SK-N-SH (cell line): ENCODE data around the gene MAPK8IP1. TPM values are rescaled to one million over a fixed set of nuclear protein-coding genes. Genes with fewer than 3 reads are reported as not detected.

Experiments used
- CTCF ChIA-PET: fragments of 300-600, 350-600 bp; formaldehyde crosslinking; extraction: SDS; loops from one replicate; lab custom pipeline; 2021; lab: Yijun Ruan, JAX
- POLR2A ChIA-PET: fragments of 350-600 bp; sonication (Branson Sonifier 250); formaldehyde crosslinking; extraction: SDS; loops from one replicate; lab custom pipeline; 2020; ENCODE audit warnings: antibody characterized with exemption, inconsistent platforms; lab: Yijun Ruan, JAX
- DNase-seq: peaks from one replicate; pipeline ENCODE4 v3.0.0; 2012
- H2AFZ ChIP-seq: fragments of 200-600 bp; sonication (generic); 2 replicates; pipeline ENCODE4 v1.8.1; 2016; ENCODE audit warnings: antibody characterized with exemption, mild to moderate bottlenecking, low read depth
- H3F3A ChIP-seq: fragments of 200-600 bp; sonication (generic); replicated peaks from 2 replicates; pipeline ENCODE3; 2016; ENCODE audit warnings: antibody characterized with exemption, mild to moderate bottlenecking; ENCODE audit not compliant: insufficient read depth
- H3K27ac ChIP-seq, 2 experiments: fragments of 200-500 bp in 1 of 2; fragments of 200-600 bp in 1 of 2; sonication (Bioruptor generic) in 1 of 2; sonication (generic), shearing (Covaris generic) in 1 of 2; 2 replicates each; pipeline versions ENCODE4 v1.5.1 to v1.6.1; 2014 to 2016; ENCODE audit warnings: low read depth in 2 of 2, inconsistent platforms in 1 of 2, low read length in 1 of 2, mild to moderate bottlenecking in 1 of 2, mixed read lengths in 1 of 2
- H3K27me3 ChIP-seq: fragments of 200-600 bp; sonication (generic), shearing (Covaris generic); 2 replicates; pipeline ENCODE4 v1.6.1; 2016; ENCODE audit warnings: mixed run types; ENCODE audit not compliant: insufficient read depth
- H3K36me3 ChIP-seq, 2 experiments: fragments of 200-500 bp in 1 of 2; fragments of 200-600 bp in 1 of 2; sonication (Bioruptor generic) in 1 of 2; sonication (generic) in 1 of 2; replicated peaks in 1 of 2; 2 replicates each; pipeline versions ENCODE3 to v1.5.1; 2014 to 2016; ENCODE audit warnings: low read length in 1 of 2, mild to moderate bottlenecking in 1 of 2; ENCODE audit not compliant: insufficient read depth in 2 of 2, control insufficient read depth in 1 of 2
- H3K4me1 ChIP-seq, 2 experiments: fragments of 200-500 bp in 1 of 2; fragments of 200-600 bp in 1 of 2; sonication (Bioruptor generic) in 1 of 2; sonication (generic), shearing (Covaris generic) in 1 of 2; 2 replicates each; pipeline versions ENCODE4 v1.5.1 to v1.6.1; 2014 to 2016; ENCODE audit warnings: low read depth in 1 of 2, low read length in 1 of 2, mixed run types in 1 of 2; ENCODE audit not compliant: insufficient read depth in 2 of 2, control insufficient read depth in 1 of 2
- H3K4me2 ChIP-seq: fragments of 200-600 bp; sonication (generic), shearing (Covaris generic); 2 replicates; pipeline ENCODE4 v1.6.1; 2017; ENCODE audit warnings: mixed run types
- H3K4me3 ChIP-seq, 2 experiments: fragments of 200-500 bp in 1 of 2; fragments of 200-600 bp in 1 of 2; sonication (Bioruptor generic) in 1 of 2; sonication (generic), shearing (Covaris generic) in 1 of 2; 2 replicates each; pipeline versions ENCODE4 v1.5.1 to v1.8.1; 2014 to 2016; ENCODE audit warnings: low read depth in 2 of 2, inconsistent platforms in 1 of 2, low read length in 1 of 2, mild to moderate bottlenecking in 1 of 2, mixed read lengths in 1 of 2, moderate library complexity in 1 of 2
- H3K79me2 ChIP-seq: fragments of 200-600 bp; sonication (generic); 2 replicates; pipeline ENCODE4 v1.8.1; 2017; ENCODE audit warnings: mild to moderate bottlenecking; ENCODE audit not compliant: insufficient read depth
- H3K9ac ChIP-seq: fragments of 200-600 bp; sonication (generic); 2 replicates; pipeline ENCODE4 v1.6.1; 2017; ENCODE audit warnings: mixed run types
- H3K9me2 ChIP-seq: fragments of 200-600 bp; sonication (generic); 2 replicates; pipeline ENCODE4 v1.6.1; 2017; ENCODE audit warnings: mixed run types
- H3K9me3 ChIP-seq: fragments of 200-600 bp; sonication (generic); 2 replicates; pipeline ENCODE4 v1.6.1; 2017; ENCODE audit warnings: mixed run types, mild to moderate bottlenecking, moderate library complexity
- H4K20me1 ChIP-seq: fragments of 200-600 bp; sonication (generic); 2 replicates; pipeline ENCODE4 v1.6.1; 2017; ENCODE audit warnings: mild to moderate bottlenecking, mixed run types; ENCODE audit not compliant: insufficient read depth
- ELF1 ChIP-seq: IDR thresholded peaks from 2 replicates; pipeline ENCODE4 v1.4.0; 2012
- FOSL2 ChIP-seq: IDR thresholded peaks from 2 replicates; pipeline ENCODE4 v1.4.0; 2012; ENCODE audit warnings: low read depth, mild to moderate bottlenecking, moderate library complexity, borderline replicate concordance
- FOXJ3 ChIP-seq: sonication (generic); formaldehyde crosslinking; IDR thresholded peaks from 2 replicates; pipeline ENCODE4 v1.5.1; 2020; ENCODE audit warnings: mild to moderate bottlenecking, missing genetic modification reagents
- FOXM1 ChIP-seq: IDR thresholded peaks from 2 replicates; pipeline ENCODE4 v1.4.0; 2012; ENCODE audit warnings: low read depth, mild to moderate bottlenecking
- GABPA ChIP-seq: IDR thresholded peaks from 2 replicates; pipeline ENCODE4 v1.4.0; 2012; ENCODE audit warnings: low read depth, mild to moderate bottlenecking
- GATA2 ChIP-seq: sonication (generic); formaldehyde crosslinking; IDR thresholded peaks from 2 replicates; pipeline ENCODE4 v1.5.0; 2020; ENCODE audit warnings: mild to moderate bottlenecking, missing genetic modification reagents
- MEF2A ChIP-seq: IDR thresholded peaks from 2 replicates; pipeline ENCODE4 v1.4.0; 2012; ENCODE audit warnings: low read depth, borderline replicate concordance
- NFIC ChIP-seq: IDR thresholded peaks from 2 replicates; pipeline ENCODE4 v1.4.0; 2012; ENCODE audit warnings: borderline replicate concordance
- RAD21 ChIP-seq: IDR thresholded peaks from 2 replicates; pipeline ENCODE4 v1.6.1; 2012; ENCODE audit warnings: mild to moderate bottlenecking, low read length
- RCOR1 ChIP-seq: fragments of 150-350 bp; IDR thresholded peaks from 2 replicates; pipeline ENCODE4 v1.6.1; 2017; ENCODE audit warnings: antibody characterized with exemption, low read length
- RFX5 ChIP-seq: IDR thresholded peaks from 2 replicates; pipeline ENCODE4 v1.6.1; 2012; ENCODE audit warnings: mild to moderate bottlenecking, improper control_type of control experiment, low read length
- SIN3A ChIP-seq: IDR thresholded peaks from 2 replicates; pipeline ENCODE4 v1.6.1; 2012; ENCODE audit warnings: low read depth, mild to moderate bottlenecking, low read length, moderate library complexity, borderline replicate concordance
- TAF1 ChIP-seq: IDR thresholded peaks from 2 replicates; pipeline ENCODE4 v1.6.1; 2012; ENCODE audit warnings: low read depth, mild to moderate bottlenecking, low read length, moderate library complexity, borderline replicate concordance
- WGBS: methylation state at CpG from one replicate; pipeline ENCODE4 v1.1.6; 2017; ENCODE audit warnings: low lambda C conversion rate; 5-methylcytosine and 5-hydroxymethylcytosine counted together
- polyA plus RNA-seq, 3 experiments: library from polyadenylated mRNA; depleted of rRNA; stranded (reverse); fragments of >200 nt; gene quantifications; 2 replicates each; pipeline ENCODE4 v1.2.3, GENCODE V29; 2012
- TF ChIP-seq, protein P1 (sequence below): IDR thresholded peaks from 2 replicates; pipeline ENCODE4 v1.4.0; 2012; ENCODE audit warnings: low read depth, borderline replicate concordance
- TF ChIP-seq, protein P2 (sequence below): IDR thresholded peaks from 2 replicates; pipeline ENCODE4 v1.4.0; 2012; ENCODE audit warnings: low read depth
- TF ChIP-seq, protein P3 (sequence below): IDR thresholded peaks from 2 replicates; pipeline ENCODE4; 2012
- TF ChIP-seq, protein P4 (sequence below): IDR thresholded peaks from 2 replicates; pipeline ENCODE4 v1.4.0; 2012; ENCODE audit warnings: low read depth, borderline replicate concordance

Gene MAPK8IP1
- polyA plus RNA-seq, 1 of the 3 experiments (the other 2 are of a cell fraction), result 12.5 TPM

DNA sequence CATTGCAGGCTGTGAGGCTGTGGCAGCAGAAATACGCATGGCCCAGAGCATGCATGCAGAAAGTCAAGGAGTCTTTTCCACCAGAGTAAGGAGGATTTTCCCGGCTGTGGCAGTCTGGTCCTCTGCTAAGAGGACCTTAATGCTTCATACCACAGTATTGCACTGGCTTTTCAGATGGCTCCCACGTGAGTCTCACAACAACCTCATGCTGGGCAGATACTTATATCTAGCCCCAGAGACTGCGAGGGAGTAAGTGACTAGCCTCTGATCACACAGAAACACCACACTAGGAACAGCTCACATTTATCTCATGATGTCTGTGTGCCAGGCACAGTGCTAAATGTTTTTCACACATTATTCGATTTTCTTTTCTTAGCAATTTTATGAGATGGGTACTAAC, 30.1 kb upstream of the MAPK8IP1 start:
- peaks cover 15% of the 10 kb centered on the region for H3F3A ChIP-seq
- H3K9me2 ChIP-seq, result no peaks in the 10 kb centered on the region
- H3K4me1 ChIP-seq, result peaks cover 43 to 54% of the 10 kb centered on the region in 2 experiments
- no peak for DNase-seq
- no peak overlapping the region for H3K4me2 ChIP-seq
- no peaks in the 10 kb centered on the region for H3K27me3 ChIP-seq
- peaks cover 48% of the 10 kb centered on the region for H3K79me2 ChIP-seq
- peaks cover 39% of the 10 kb centered on the region for H4K20me1 ChIP-seq
- TF ChIP-seq, protein P1, sequence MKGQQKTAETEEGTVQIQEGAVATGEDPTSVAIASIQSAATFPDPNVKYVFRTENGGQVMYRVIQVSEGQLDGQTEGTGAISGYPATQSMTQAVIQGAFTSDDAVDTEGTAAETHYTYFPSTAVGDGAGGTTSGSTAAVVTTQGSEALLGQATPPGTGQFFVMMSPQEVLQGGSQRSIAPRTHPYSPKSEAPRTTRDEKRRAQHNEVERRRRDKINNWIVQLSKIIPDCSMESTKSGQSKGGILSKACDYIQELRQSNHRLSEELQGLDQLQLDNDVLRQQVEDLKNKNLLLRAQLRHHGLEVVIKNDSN, result no peak
- TF ChIP-seq, protein P2, sequence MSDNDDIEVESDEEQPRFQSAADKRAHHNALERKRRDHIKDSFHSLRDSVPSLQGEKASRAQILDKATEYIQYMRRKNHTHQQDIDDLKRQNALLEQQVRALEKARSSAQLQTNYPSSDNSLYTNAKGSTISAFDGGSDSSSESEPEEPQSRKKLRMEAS, result no peak
- no peak for TF ChIP-seq ELF1
- no peak for TF ChIP-seq RAD21
- no peak for TF ChIP-seq FOXJ3 (CRISPR knock-in tag)
- TF ChIP-seq, protein P3, sequence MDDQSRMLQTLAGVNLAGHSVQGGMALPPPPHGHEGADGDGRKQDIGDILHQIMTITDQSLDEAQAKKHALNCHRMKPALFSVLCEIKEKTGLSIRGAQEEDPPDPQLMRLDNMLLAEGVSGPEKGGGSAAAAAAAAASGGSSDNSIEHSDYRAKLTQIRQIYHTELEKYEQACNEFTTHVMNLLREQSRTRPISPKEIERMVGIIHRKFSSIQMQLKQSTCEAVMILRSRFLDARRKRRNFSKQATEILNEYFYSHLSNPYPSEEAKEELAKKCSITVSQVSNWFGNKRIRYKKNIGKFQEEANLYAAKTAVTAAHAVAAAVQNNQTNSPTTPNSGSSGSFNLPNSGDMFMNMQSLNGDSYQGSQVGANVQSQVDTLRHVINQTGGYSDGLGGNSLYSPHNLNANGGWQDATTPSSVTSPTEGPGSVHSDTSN, result no peak
- no peak for TF ChIP-seq GABPA
- no peak for TF ChIP-seq NFIC
- TF ChIP-seq FOSL2, result no peak
- no peak for TF ChIP-seq GATA2
- TF ChIP-seq, protein P4, sequence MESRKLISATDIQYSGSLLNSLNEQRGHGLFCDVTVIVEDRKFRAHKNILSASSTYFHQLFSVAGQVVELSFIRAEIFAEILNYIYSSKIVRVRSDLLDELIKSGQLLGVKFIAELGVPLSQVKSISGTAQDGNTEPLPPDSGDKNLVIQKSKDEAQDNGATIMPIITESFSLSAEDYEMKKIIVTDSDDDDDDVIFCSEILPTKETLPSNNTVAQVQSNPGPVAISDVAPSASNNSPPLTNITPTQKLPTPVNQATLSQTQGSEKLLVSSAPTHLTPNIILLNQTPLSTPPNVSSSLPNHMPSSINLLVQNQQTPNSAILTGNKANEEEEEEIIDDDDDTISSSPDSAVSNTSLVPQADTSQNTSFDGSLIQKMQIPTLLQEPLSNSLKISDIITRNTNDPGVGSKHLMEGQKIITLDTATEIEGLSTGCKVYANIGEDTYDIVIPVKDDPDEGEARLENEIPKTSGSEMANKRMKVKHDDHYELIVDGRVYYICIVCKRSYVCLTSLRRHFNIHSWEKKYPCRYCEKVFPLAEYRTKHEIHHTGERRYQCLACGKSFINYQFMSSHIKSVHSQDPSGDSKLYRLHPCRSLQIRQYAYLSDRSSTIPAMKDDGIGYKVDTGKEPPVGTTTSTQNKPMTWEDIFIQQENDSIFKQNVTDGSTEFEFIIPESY, result no peak
- no peak for TF ChIP-seq SIN3A
- no peak for TF ChIP-seq MEF2A
- TF ChIP-seq RCOR1, result no peak
- TF ChIP-seq RFX5, result no peak
- no peak for TF ChIP-seq FOXM1
- TF ChIP-seq TAF1, result no peak
- H2AFZ ChIP-seq, result no peak overlapping the region
- H3K9ac ChIP-seq, result no peak overlapping the region
- peaks cover 6% of the 10 kb centered on the region in 2 experiments for H3K36me3 ChIP-seq
- no peaks in the 10 kb centered on the region for H3K9me3 ChIP-seq
- ChIA-PET CTCF (interaction anchor here (0.9 to 3.8 kb wide), 3 partner anchors 12 to 109 kb away, joined by 4 to 19 read pairs (median 19); no protein-coding TSS in a partner anchor), POLR2A (no interaction called here)
- WGBS, result 80% methylated on average over 5 of the region's 5 CpGs
- peak overlapping the region; percentile 48 to 95; a peak in 3 of 4 replicates for H3K27ac ChIP-seq
- no peak overlapping the region for H3K4me3 ChIP-seq
